WTC11 (cell line): ENCODE results near the gene ZNF276.

Experiments
- CREM ChIP-seq: sonication (generic); formaldehyde crosslinking; IDR thresholded peaks from 2 replicates; pipeline ENCODE4 v1.8.1; 2022; ENCODE audit warnings: mild to moderate bottlenecking, missing genetic modification reagents, moderate library complexity
- NR2C2 ChIP-seq: sonication (generic); formaldehyde crosslinking; IDR thresholded peaks from 2 replicates; pipeline ENCODE4 v1.8.0; 2022; ENCODE audit warnings: mild to moderate bottlenecking, missing genetic modification reagents
- SP1 ChIP-seq: sonication (generic); formaldehyde crosslinking; conservative IDR thresholded peaks from 2 replicates; pipeline ENCODE4 v1.8.1; 2022; ENCODE audit warnings: missing genetic modification reagents
- TEAD4 ChIP-seq: sonication (generic); formaldehyde crosslinking; IDR thresholded peaks from 2 replicates; pipeline ENCODE4 v1.8.0; 2022; ENCODE audit warnings: mild to moderate bottlenecking, missing genetic modification reagents
- TP53 ChIP-seq: sonication (generic); formaldehyde crosslinking; IDR thresholded peaks from 2 replicates; pipeline ENCODE4 v1.8.1; 2023; ENCODE audit warnings: mild to moderate bottlenecking, missing genetic modification reagents
- USF2 ChIP-seq: sonication (generic); formaldehyde crosslinking; IDR thresholded peaks from 2 replicates; pipeline ENCODE4 v1.8.1; 2023; ENCODE audit warnings: mild to moderate bottlenecking, missing genetic modification reagents, moderate library complexity
- ZMAT4 ChIP-seq: fragments of 250-450 bp; sonication (Bioruptor Pico); IDR thresholded peaks from 2 replicates; pipeline ENCODE4 v1.9.0; 2021; ENCODE audit warnings: mild to moderate bottlenecking
- ZNF263 ChIP-seq: sonication (generic); formaldehyde crosslinking; IDR thresholded peaks from 2 replicates; pipeline ENCODE4 v1.8.1; 2022; ENCODE audit warnings: low read depth, mild to moderate bottlenecking, moderate library complexity, missing genetic modification reagents
- TF ChIP-seq, protein P1 (sequence below): fragments of 200-600 bp; IDR thresholded peaks from 2 replicates; pipeline ENCODE4 v1.8.0; 2022; ENCODE audit warnings: antibody characterized with exemption
- TF ChIP-seq, protein P2 (sequence below): sonication (generic); formaldehyde crosslinking; IDR thresholded peaks from 2 replicates; pipeline ENCODE4 v1.8.0; 2022; ENCODE audit warnings: mild to moderate bottlenecking, missing genetic modification reagents

- TF ChIP-seq, protein P1, sequence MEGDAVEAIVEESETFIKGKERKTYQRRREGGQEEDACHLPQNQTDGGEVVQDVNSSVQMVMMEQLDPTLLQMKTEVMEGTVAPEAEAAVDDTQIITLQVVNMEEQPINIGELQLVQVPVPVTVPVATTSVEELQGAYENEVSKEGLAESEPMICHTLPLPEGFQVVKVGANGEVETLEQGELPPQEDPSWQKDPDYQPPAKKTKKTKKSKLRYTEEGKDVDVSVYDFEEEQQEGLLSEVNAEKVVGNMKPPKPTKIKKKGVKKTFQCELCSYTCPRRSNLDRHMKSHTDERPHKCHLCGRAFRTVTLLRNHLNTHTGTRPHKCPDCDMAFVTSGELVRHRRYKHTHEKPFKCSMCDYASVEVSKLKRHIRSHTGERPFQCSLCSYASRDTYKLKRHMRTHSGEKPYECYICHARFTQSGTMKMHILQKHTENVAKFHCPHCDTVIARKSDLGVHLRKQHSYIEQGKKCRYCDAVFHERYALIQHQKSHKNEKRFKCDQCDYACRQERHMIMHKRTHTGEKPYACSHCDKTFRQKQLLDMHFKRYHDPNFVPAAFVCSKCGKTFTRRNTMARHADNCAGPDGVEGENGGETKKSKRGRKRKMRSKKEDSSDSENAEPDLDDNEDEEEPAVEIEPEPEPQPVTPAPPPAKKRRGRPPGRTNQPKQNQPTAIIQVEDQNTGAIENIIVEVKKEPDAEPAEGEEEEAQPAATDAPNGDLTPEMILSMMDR, result no peak
- no peak for TF ChIP-seq ZMAT4 (CRISPR knock-in tag)
- TF ChIP-seq, protein P2, sequence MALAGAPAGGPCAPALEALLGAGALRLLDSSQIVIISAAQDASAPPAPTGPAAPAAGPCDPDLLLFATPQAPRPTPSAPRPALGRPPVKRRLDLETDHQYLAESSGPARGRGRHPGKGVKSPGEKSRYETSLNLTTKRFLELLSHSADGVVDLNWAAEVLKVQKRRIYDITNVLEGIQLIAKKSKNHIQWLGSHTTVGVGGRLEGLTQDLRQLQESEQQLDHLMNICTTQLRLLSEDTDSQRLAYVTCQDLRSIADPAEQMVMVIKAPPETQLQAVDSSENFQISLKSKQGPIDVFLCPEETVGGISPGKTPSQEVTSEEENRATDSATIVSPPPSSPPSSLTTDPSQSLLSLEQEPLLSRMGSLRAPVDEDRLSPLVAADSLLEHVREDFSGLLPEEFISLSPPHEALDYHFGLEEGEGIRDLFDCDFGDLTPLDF (CRISPR knock-in tag), result no peak
- no peak for TF ChIP-seq NR2C2
- no peak for TF ChIP-seq TEAD4
- no peak for TF ChIP-seq TP53 (CRISPR knock-in tag)
- no peak for TF ChIP-seq USF2 (CRISPR knock-in tag)
- TF ChIP-seq CREM, result no peak
- no peak for TF ChIP-seq SP1 (CRISPR knock-in tag)
- no peak for TF ChIP-seq ZNF263
Measured at GRCh38 chr16:89696670-89697128, 24.6 kb upstream of the ZNF276 start.
